Endodermal cell (in vitro differentiated cells): ENCODE results near the gene BRF1. TPM values are rescaled to one million over a fixed set of nuclear protein-coding genes. Genes with fewer than 3 reads are reported as not detected.

Experiments
- DNase-seq: peaks from one replicate; pipeline ENCODE4 v3.0.0-alpha.2; 2017
- H3K27ac ChIP-seq: 2 replicates; pipeline ENCODE4 v1.5.1; 2013; ENCODE audit warnings: mild to moderate bottlenecking, low read depth, low read length, moderate library complexity
- H3K27me3 ChIP-seq: 2 replicates; pipeline ENCODE4 v1.6.1; 2013; ENCODE audit warnings: mild to moderate bottlenecking, low read length, moderate library complexity; ENCODE audit not compliant: insufficient read depth, control insufficient read depth, poor library complexity, severe bottlenecking
- H3K36me3 ChIP-seq: 2 replicates; pipeline ENCODE4 v1.7.0; 2013; ENCODE audit warnings: mild to moderate bottlenecking, low read length, moderate library complexity; ENCODE audit not compliant: control insufficient read depth, insufficient read depth
- H3K4me1 ChIP-seq: one replicate; pipeline ENCODE4 v1.7.0; 2013; ENCODE audit warnings: low read length; ENCODE audit not compliant: control insufficient read depth, insufficient read depth
- H3K4me3 ChIP-seq: 2 replicates; pipeline ENCODE4 v1.5.1; 2013; ENCODE audit warnings: mild to moderate bottlenecking, low read length, moderate library complexity
- H3K9ac ChIP-seq: 2 replicates; pipeline ENCODE4 v1.6.1; 2013; ENCODE audit warnings: mild to moderate bottlenecking, low read length, moderate library complexity; ENCODE audit not compliant: poor library complexity, severe bottlenecking; ENCODE audit errors: extremely low read depth
- H3K9me3 ChIP-seq: 2 replicates; pipeline ENCODE4 v1.6.1; 2013; ENCODE audit warnings: mild to moderate bottlenecking, low read length, moderate library complexity; ENCODE audit not compliant: control insufficient read depth
- H3K27ac Mint-ChIP-seq: 2 replicates; pipeline ENCODE4 v1.8.0; 2020; ENCODE audit warnings: mixed read lengths
- H3K27me3 Mint-ChIP-seq: 2 replicates; pipeline ENCODE4 v1.8.0; 2021; ENCODE audit warnings: mild to moderate bottlenecking, mixed read lengths; ENCODE audit not compliant: insufficient read depth
- H3K36me3 Mint-ChIP-seq: 2 replicates; pipeline ENCODE4 v1.8.0; 2020; ENCODE audit warnings: low read depth, mixed read lengths
- H3K4me1 Mint-ChIP-seq: 2 replicates; pipeline ENCODE4 v1.8.0; 2020; ENCODE audit warnings: mixed read lengths
- H3K4me3 Mint-ChIP-seq: 2 replicates; pipeline ENCODE4 v1.8.0; 2020; ENCODE audit warnings: mild to moderate bottlenecking, moderate library complexity, mixed read lengths
- H3K9me3 Mint-ChIP-seq: 2 replicates; pipeline ENCODE4 v1.8.0; 2020; ENCODE audit warnings: mild to moderate bottlenecking, mixed read lengths
- WGBS, 2 experiments: methylation state at CpG; one replicate each; pipeline versions ENCODE4 v1.1.5 to v1.1.7; 2013; ENCODE audit warnings: missing lambda C conversion rate in 2 of 2, mixed read lengths in 1 of 2; ENCODE audit not compliant: insufficient coverage in 1 of 2, insufficient read length in 1 of 2; 5-methylcytosine and 5-hydroxymethylcytosine counted together
- total RNA-seq, 2 donors: library from RNA; stranded (reverse); fragmentation: NEBNext Ultra II Directional in 1 of 2; extraction: Animal tissue kit (Norgen Biotek cat#: 25700) in 1 of 2; gene quantifications; 2 replicates in 1 of 2; 3 replicates in 1 of 2; pipeline ENCODE4 v1.2.1, GENCODE V29; 2021
- TF ChIP-seq, protein P1 (sequence below): fragments of 200-600 bp; sonication (generic); conservative IDR thresholded peaks from 2 replicates; pipeline ENCODE4 v1.5.0; 2021; ENCODE audit warnings: antibody characterized with exemption, mild to moderate bottlenecking

BRF1 gene
- total RNA-seq, 2 donors from 2014 or later = 37.0 to 44.5 TPM

DNA sequence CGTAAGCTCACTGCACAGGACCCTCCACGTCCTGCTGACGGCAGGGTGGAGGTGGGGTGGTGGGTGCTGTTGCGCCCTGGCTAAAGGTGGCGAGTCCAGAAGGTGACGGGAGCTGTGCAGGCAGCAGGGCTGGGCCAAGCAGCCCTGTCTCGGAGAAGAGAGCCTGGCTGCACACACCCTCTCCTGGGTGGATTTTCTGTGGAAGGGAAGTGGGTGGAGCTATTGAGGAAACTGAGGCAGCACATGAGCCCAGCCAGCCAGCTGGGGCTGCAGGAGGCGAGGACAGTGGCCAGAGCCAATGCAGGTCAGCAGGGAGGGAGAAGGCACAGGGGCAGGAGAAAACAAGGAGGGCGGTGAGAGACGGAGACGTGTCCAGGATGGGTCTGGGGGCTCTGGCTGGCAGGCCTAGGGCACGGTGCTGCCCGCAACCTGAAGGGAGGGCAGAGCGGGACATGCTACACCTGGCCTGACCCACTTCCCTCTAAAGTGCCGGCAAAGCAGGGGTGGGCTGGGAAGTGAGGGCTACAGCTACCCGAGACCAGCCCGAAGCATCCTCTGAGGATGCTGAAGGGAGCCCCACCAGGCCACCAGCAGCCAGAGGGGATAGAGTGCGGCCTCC lies 32.0 kb downstream of the BRF1 start:
- Histone ChIP-seq H3K36me3 (no peaks in the 10 kb centered on the region), H3K4me1 (no peaks in the 10 kb centered on the region), H3K9me3 (no peaks in the 10 kb centered on the region), H3K27me3 (no peaks in the 10 kb centered on the region), H3K27ac (no peak overlapping the region), H3K4me3 (no peak overlapping the region), H3K9ac (no peak overlapping the region)
- H3K4me3 Mint-ChIP-seq = no peak overlapping the region
- H3K4me1 Mint-ChIP-seq = no peaks in the 10 kb centered on the region
- H3K27ac Mint-ChIP-seq = peak overlapping the region; percentile 81
- 91 to 98% methylated on average over 14 to 18 of the region's 18 CpGs for WGBS, 2 experiments
- no peaks in the 10 kb centered on the region for H3K27me3 Mint-ChIP-seq
- no peak for DNase-seq
- TF ChIP-seq, protein P1, sequence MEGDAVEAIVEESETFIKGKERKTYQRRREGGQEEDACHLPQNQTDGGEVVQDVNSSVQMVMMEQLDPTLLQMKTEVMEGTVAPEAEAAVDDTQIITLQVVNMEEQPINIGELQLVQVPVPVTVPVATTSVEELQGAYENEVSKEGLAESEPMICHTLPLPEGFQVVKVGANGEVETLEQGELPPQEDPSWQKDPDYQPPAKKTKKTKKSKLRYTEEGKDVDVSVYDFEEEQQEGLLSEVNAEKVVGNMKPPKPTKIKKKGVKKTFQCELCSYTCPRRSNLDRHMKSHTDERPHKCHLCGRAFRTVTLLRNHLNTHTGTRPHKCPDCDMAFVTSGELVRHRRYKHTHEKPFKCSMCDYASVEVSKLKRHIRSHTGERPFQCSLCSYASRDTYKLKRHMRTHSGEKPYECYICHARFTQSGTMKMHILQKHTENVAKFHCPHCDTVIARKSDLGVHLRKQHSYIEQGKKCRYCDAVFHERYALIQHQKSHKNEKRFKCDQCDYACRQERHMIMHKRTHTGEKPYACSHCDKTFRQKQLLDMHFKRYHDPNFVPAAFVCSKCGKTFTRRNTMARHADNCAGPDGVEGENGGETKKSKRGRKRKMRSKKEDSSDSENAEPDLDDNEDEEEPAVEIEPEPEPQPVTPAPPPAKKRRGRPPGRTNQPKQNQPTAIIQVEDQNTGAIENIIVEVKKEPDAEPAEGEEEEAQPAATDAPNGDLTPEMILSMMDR = no peak
- peaks cover 6% of the 10 kb centered on the region for H3K36me3 Mint-ChIP-seq
- no peaks in the 10 kb centered on the region for H3K9me3 Mint-ChIP-seq

DNA sequence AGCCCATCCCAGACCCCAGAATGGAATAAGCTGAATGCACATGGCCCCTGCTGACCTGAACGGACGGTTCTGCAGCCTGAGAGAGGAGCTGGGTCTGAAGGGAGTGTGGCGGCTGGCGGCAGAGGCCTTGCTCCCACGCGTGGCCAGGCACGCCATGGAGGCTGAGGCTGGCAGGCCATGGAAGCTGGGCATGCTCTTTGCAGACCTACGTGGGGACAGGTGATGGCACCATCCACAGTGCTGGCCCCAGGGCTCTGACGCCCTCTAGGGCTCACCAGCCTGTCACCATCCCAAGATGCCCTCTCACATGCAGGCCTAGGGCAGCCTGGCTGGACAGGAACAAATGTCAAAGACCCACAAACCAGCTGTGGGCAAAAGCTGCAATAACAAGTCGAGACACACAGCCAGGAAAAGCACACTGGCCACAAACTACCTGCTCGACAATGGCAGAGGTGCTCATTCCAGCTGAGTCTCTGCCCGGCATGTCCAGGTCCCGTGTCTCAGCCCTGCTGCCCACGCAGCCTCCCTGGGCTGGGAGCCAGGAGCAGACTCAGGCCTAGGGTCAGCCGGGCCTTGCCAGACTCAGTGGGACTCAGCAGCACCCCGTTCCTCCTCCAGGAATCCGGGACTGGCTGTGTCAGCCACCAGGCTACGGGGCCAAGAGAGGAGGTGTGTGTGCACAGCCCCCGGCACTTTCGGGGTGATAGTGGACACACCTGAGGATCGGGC lies 32.8 kb downstream of the BRF1 start:
- H3K27ac ChIP-seq = no peak overlapping the region
- Mint-ChIP-seq H3K27ac (no peak overlapping the region), H3K36me3 (peaks cover 9% of the 10 kb centered on the region), H3K9me3 (no peaks in the 10 kb centered on the region), H3K4me1 (no peaks in the 10 kb centered on the region), H3K27me3 (no peaks in the 10 kb centered on the region), H3K4me3 (no peak overlapping the region)
- H3K27me3 ChIP-seq = no peaks in the 10 kb centered on the region
- WGBS, 2 experiments = 93 to 94% methylated on average over 17 to 21 of the region's 21 CpGs
- TF ChIP-seq, protein P1 = peak; percentile 42
- no peak overlapping the region for H3K4me3 ChIP-seq
- no peaks in the 10 kb centered on the region for H3K4me1 ChIP-seq
- H3K9ac ChIP-seq = no peak overlapping the region
- no peaks in the 10 kb centered on the region for H3K36me3 ChIP-seq
- no peaks in the 10 kb centered on the region for H3K9me3 ChIP-seq
- DNase-seq = peak; percentile 62

DNA sequence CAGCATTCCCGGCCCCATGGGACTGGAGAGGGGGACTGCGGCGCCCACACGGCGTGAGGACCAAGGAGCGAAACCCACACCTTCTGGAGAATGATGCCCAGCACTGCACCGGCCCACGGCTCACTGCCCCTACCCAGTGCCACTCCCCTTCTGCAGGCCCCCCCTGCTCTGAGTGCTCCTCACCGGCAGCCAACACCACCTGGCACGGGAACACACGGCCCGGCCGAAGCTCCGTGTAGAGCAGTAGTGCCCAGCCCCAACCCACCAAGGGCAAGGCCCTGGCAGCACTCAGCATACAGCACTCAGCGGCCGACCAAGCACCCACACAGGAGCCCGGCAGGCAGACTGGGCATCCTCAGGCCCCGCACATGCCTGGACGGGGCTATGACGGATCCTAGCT lies 39.0 kb downstream of the BRF1 start:
- H3K4me1 Mint-ChIP-seq = no peaks in the 10 kb centered on the region
- no peak overlapping the region for H3K4me3 Mint-ChIP-seq
- Histone ChIP-seq H3K4me3 (no peak overlapping the region), H3K4me1 (no peaks in the 10 kb centered on the region), H3K9me3 (no peaks in the 10 kb centered on the region), H3K27me3 (no peaks in the 10 kb centered on the region), H3K27ac (no peak overlapping the region), H3K36me3 (no peaks in the 10 kb centered on the region), H3K9ac (no peak overlapping the region)
- 94 to 100% methylated on average over 6 to 20 of the region's 20 CpGs for WGBS, 2 experiments
- H3K27ac Mint-ChIP-seq = no peak overlapping the region
- TF ChIP-seq, protein P1 = no peak
- no peaks in the 10 kb centered on the region for H3K9me3 Mint-ChIP-seq
- H3K36me3 Mint-ChIP-seq = peaks cover 16% of the 10 kb centered on the region
- DNase-seq = no peak
- no peaks in the 10 kb centered on the region for H3K27me3 Mint-ChIP-seq
